GM18520 (cell line): ENCODE data around the gene GNB5.

Source experiments
- ATAC-seq: cut with Tn5 transposase; IDR thresholded peaks from one replicate; pipeline ENCODE4 v1.9.1; 2021; ENCODE audit not compliant: unreplicated experiment

The GNB5 gene

GRCh38 chr15:52146776-52147175 is 44.4 kb downstream of the GNB5 start:
- ATAC-seq, result no peak

- ATAC-seq, result no peak
These were observed 44.9 kb downstream of the GNB5 start for GRCh38 chr15:52146261-52146660.

GRCh38 chr15:52144656-52145178 is 46.5 kb downstream of the GNB5 start:
- no peak for ATAC-seq

GRCh38 chr15:52143873-52144272 is 47.3 kb downstream of the GNB5 start:
- ATAC-seq, result no peak

GRCh38 chr15:52140646-52141045 is 50.5 kb downstream of the GNB5 start:
- ATAC-seq, result no peak

- peak; percentile 69 for ATAC-seq
These were observed 51.4 kb downstream of the GNB5 start for GRCh38 chr15:52139599-52140462.

- ATAC-seq, result no peak
These were observed 53.5 kb downstream of the GNB5 start for GRCh38 chr15:52137432-52138357.

GRCh38 chr15:52136442-52136980 is 54.7 kb downstream of the GNB5 start:
- no peak for ATAC-seq

- ATAC-seq, result no peak
These were observed 56.6 kb downstream of the GNB5 start for GRCh38 chr15:52134502-52135144.

- ATAC-seq, result no peak
These were observed 57.5 kb downstream of the GNB5 start for GRCh38 chr15:52133510-52134220.

GRCh38 chr15:52132066-52132465 is 59.1 kb downstream of the GNB5 start:
- ATAC-seq, result no peak

GRCh38 chr15:52128568-52128967 is 62.6 kb downstream of the GNB5 start:
- no peak for ATAC-seq

GRCh38 chr15:52124270-52124880 is 66.8 kb downstream of the GNB5 start:
- peak; percentile 63 for ATAC-seq

- no peak for ATAC-seq
These were observed 69.3 kb downstream of the GNB5 start for GRCh38 chr15:52121896-52122295.

- no peak for ATAC-seq
These were observed 70.2 kb downstream of the GNB5 start for GRCh38 chr15:52121006-52121405.

GRCh38 chr15:52120488-52120887 is 70.7 kb downstream of the GNB5 start:
- no peak for ATAC-seq

GRCh38 chr15:52118969-52119749 is 72.0 kb downstream of the GNB5 start:
- no peak for ATAC-seq

- ATAC-seq, result no peak
These were observed 73.6 kb downstream of the GNB5 start for GRCh38 chr15:52117549-52117948.
